GM19240 (cell line): ENCODE data around the gene FCN2.

ENCODE experiments used
- DNase-seq: peaks from one replicate; pipeline ENCODE4 v3.0.0; 2011; ENCODE audit warnings: low spot score; ENCODE audit not compliant: insufficient read length

FCN2 gene

GRCh38 chr9:134868751-134869553 is 11.7 kb upstream of the FCN2 start:
- no peak for DNase-seq

GRCh38 chr9:134869554-134870300 is 10.9 kb upstream of the FCN2 start:
- DNase-seq: no peak

GRCh38 chr9:134870301-134870694 is 10.3 kb upstream of the FCN2 start:
- DNase-seq: no peak

GRCh38 chr9:134870746-134871662 is 9.6 kb upstream of the FCN2 start:
- no peak for DNase-seq

GRCh38 chr9:134871697-134872340 is 8.8 kb upstream of the FCN2 start:
- no peak for DNase-seq

GRCh38 chr9:134872482-134873231 is 8.0 kb upstream of the FCN2 start:
- DNase-seq: no peak

- no peak for DNase-seq
These were observed 5.2 kb upstream of the FCN2 start for GRCh38 chr9:134875371-134875770.

GRCh38 chr9:134877541-134877940 is 3.1 kb upstream of the FCN2 start:
- no peak for DNase-seq

GRCh38 chr9:134879664-134880483 is 736 bp upstream of the FCN2 start:
- DNase-seq: no peak

- no peak for DNase-seq
These were observed 682 bp downstream of the FCN2 start for GRCh38 chr9:134881313-134881670.

GRCh38 chr9:134882204-134882785 is 1.7 kb downstream of the FCN2 start:
- no peak for DNase-seq

GRCh38 chr9:134883040-134883782 is 2.6 kb downstream of the FCN2 start:
- no peak for DNase-seq

- DNase-seq: no peak
These were observed 3.9 kb downstream of the FCN2 start for GRCh38 chr9:134884492-134884891.

GRCh38 chr9:134885001-134885678 is 4.5 kb downstream of the FCN2 start:
- DNase-seq: no peak

- DNase-seq: no peak
These were observed 5.2 kb downstream of the FCN2 start for GRCh38 chr9:134885679-134886412.

GRCh38 chr9:134886413-134886913 is 5.9 kb downstream of the FCN2 start:
- DNase-seq: no peak

- no peak for DNase-seq
These were observed 6.6 kb downstream of the FCN2 start for GRCh38 chr9:134887219-134887618.
